ENCODE measurements around the gene BIN1.
A peak's percentile ranks its signal among the peaks of the same experiment; 100 is the strongest.

Gene BIN1

DNA sequence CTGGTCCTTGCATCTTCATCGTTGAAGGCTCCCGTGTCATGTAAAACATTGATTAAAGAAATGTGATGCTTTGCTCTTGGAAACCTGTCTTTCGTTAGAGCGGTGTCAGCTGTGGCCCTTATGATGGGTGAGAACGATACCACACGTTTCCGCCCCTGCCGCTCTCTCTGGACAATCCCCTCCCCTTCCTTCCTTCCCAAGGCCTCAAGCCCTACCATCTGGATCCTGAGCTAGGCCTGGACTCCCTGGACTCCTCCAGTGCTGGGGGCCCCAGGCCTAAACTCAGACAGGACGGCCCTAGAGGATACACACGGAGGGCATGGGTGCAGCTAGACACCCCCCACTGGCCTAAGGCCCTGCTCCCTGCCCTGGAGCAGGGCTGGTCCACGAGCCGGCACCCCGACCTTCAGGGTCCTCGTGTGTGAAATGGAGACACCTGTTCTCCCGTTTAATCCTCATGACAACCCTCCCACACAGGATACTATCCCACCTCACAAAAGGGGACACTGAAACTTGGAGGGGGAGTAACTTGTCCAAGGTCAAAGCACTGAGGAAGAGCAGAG, 13.2 kb downstream of the BIN1 start:
- H3K36me3 ChIP-seq (ENCODE audit: control insufficient read depth in 5 of 5, insufficient read depth in 5 of 5, low read length in 5 of 5): peaks cover 0 to 7% (median 3%) of the 10 kb centered on the region in 5 donors
- H3K9me3 ChIP-seq (ENCODE audit: control insufficient read depth in 5 of 5, low read length in 5 of 5): no peaks in the 10 kb centered on the region
- H3K27ac ChIP-seq (ENCODE audit: low read depth, low read length): peak overlapping the region; percentile 82
- H3K4me3 ChIP-seq (ENCODE audit: low read depth in 1 of 5, low read length in 5 of 5): no peak overlapping the region
- H3K9ac ChIP-seq (ENCODE audit: low read length in 5 of 5): peak overlapping the region in 2 of 5 donors; percentile 48 to 68
- H3K27me3 ChIP-seq (ENCODE audit: control insufficient read depth in 5 of 5, insufficient read depth in 4 of 5, low read length in 5 of 5): no peaks in the 10 kb centered on the region
- peaks cover 7 to 80% (median 47%) of the 10 kb centered on the region in 5 donors for H3K4me1 ChIP-seq (ENCODE audit: control insufficient read depth in 5 of 5, insufficient read depth in 5 of 5, low read length in 5 of 5)

DNA sequence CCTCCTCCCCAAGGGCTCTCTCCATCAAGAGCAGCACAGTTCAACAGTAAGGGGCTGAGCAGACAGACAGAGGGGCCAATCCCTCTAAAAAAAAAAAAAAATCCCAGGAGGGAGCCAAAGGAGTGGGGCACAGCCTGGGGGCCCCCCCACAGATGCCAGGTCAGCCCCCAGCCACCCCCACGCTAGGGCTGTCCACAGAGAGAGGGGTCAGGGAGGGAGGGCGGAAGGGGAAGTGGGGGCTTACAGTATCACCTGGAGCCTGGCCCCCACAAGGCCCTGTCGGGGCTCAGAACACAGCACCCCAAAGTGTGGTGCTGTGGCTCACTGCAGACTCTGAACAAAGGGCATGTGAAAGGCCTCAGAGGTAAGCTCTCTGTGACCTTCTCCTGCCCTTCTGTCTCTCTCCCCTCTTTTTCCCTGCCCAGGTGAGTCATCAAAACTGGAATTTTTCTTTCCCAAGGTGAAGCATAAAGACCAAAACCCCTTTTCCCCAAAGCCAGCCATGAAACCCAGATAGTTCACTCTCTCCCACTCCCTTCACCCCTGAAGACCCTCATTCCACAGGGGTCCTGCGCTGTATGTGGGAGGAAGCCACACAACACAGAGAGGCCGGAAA, 13.9 kb downstream of the BIN1 start:
- H3K36me3 ChIP-seq (ENCODE audit: control insufficient read depth in 5 of 5, insufficient read depth in 5 of 5, low read length in 5 of 5): peaks cover 0 to 7% (median 3%) of the 10 kb centered on the region in 5 donors
- H3K4me3 ChIP-seq (ENCODE audit: low read depth in 1 of 5, low read length in 5 of 5): no peak overlapping the region
- no peaks in the 10 kb centered on the region for H3K9me3 ChIP-seq (ENCODE audit: control insufficient read depth in 5 of 5, low read length in 5 of 5)
- peak overlapping the region; percentile 82 for H3K27ac ChIP-seq (ENCODE audit: low read depth, low read length)
- no peak overlapping the region for H3K9ac ChIP-seq (ENCODE audit: low read length in 5 of 5)
- no peaks in the 10 kb centered on the region for H3K27me3 ChIP-seq (ENCODE audit: control insufficient read depth in 5 of 5, insufficient read depth in 4 of 5, low read length in 5 of 5)
- H3K4me1 ChIP-seq (ENCODE audit: control insufficient read depth in 5 of 5, insufficient read depth in 5 of 5, low read length in 5 of 5): peaks cover 7 to 78% (median 45%) of the 10 kb centered on the region in 5 donors

- Histone ChIP-seq H3K4me3 (ENCODE audit: low read depth in 1 of 5, low read length in 5 of 5) (no peak overlapping the region), H3K27me3 (ENCODE audit: control insufficient read depth in 5 of 5, insufficient read depth in 4 of 5, low read length in 5 of 5) (no peaks in the 10 kb centered on the region), H3K9me3 (ENCODE audit: control insufficient read depth in 5 of 5, low read length in 5 of 5) (no peaks in the 10 kb centered on the region), H3K9ac (ENCODE audit: low read length in 5 of 5) (peak overlapping the region in 1 of 5 donors; percentile 42), H3K27ac (ENCODE audit: low read depth, low read length) (no peak overlapping the region), H3K4me1 (ENCODE audit: control insufficient read depth in 5 of 5, insufficient read depth in 5 of 5, low read length in 5 of 5) (peaks cover 7 to 79% (median 50%) of the 10 kb centered on the region in 5 donors), H3K36me3 (ENCODE audit: control insufficient read depth in 5 of 5, insufficient read depth in 5 of 5, low read length in 5 of 5) (peaks cover 0 to 7% (median 3%) of the 10 kb centered on the region in 5 donors)
These were observed 14.6 kb downstream of the BIN1 start for GRCh38 chr2:127092306-127092705.

GRCh38 chr2:127091886-127092285, 15.1 kb downstream of the BIN1 start:
- peaks cover 7 to 79% (median 51%) of the 10 kb centered on the region in 5 donors for H3K4me1 ChIP-seq (ENCODE audit: control insufficient read depth in 5 of 5, insufficient read depth in 5 of 5, low read length in 5 of 5)

GRCh38 chr2:127091148-127091547, 15.8 kb downstream of the BIN1 start:
- Histone ChIP-seq H3K36me3 (ENCODE audit: control insufficient read depth in 5 of 5, insufficient read depth in 5 of 5, low read length in 5 of 5) (peaks cover 0 to 7% (median 3%) of the 10 kb centered on the region in 5 donors), H3K27me3 (ENCODE audit: control insufficient read depth in 5 of 5, insufficient read depth in 4 of 5, low read length in 5 of 5) (no peaks in the 10 kb centered on the region), H3K4me3 (ENCODE audit: low read depth in 1 of 5, low read length in 5 of 5) (no peak overlapping the region), H3K9ac (ENCODE audit: low read length in 5 of 5) (peak overlapping the region in 1 of 5 donors; percentile 24), H3K27ac (ENCODE audit: low read depth, low read length) (no peak overlapping the region), H3K4me1 (ENCODE audit: control insufficient read depth in 5 of 5, insufficient read depth in 5 of 5, low read length in 5 of 5) (peaks cover 7 to 79% (median 48%) of the 10 kb centered on the region in 5 donors), H3K9me3 (ENCODE audit: control insufficient read depth in 5 of 5, low read length in 5 of 5) (no peaks in the 10 kb centered on the region)

More at GRCh38 chr2:127091886-127092285, 15.1 kb downstream of the BIN1 start:
- Histone ChIP-seq H3K27me3 (ENCODE audit: control insufficient read depth in 5 of 5, insufficient read depth in 4 of 5, low read length in 5 of 5) (no peaks in the 10 kb centered on the region), H3K9me3 (ENCODE audit: control insufficient read depth in 5 of 5, low read length in 5 of 5) (no peaks in the 10 kb centered on the region), H3K4me3 (ENCODE audit: low read depth in 1 of 5, low read length in 5 of 5) (no peak overlapping the region), H3K9ac (ENCODE audit: low read length in 5 of 5) (no peak overlapping the region), H3K27ac (ENCODE audit: low read depth, low read length) (no peak overlapping the region), H3K36me3 (ENCODE audit: control insufficient read depth in 5 of 5, insufficient read depth in 5 of 5, low read length in 5 of 5) (peaks cover 0 to 7% (median 3%) of the 10 kb centered on the region in 5 donors)

- Histone ChIP-seq H3K36me3 (ENCODE audit: control insufficient read depth in 5 of 5, insufficient read depth in 5 of 5, low read length in 5 of 5) (peaks cover 0 to 7% (median 3%) of the 10 kb centered on the region in 5 donors), H3K27ac (ENCODE audit: low read depth, low read length) (no peak overlapping the region), H3K9me3 (ENCODE audit: control insufficient read depth in 5 of 5, low read length in 5 of 5) (no peaks in the 10 kb centered on the region), H3K4me1 (ENCODE audit: control insufficient read depth in 5 of 5, insufficient read depth in 5 of 5, low read length in 5 of 5) (peaks cover 7 to 79% (median 51%) of the 10 kb centered on the region in 5 donors), H3K4me3 (ENCODE audit: low read depth in 1 of 5, low read length in 5 of 5) (no peak overlapping the region), H3K9ac (ENCODE audit: low read length in 5 of 5) (no peak overlapping the region), H3K27me3 (ENCODE audit: control insufficient read depth in 5 of 5, insufficient read depth in 4 of 5, low read length in 5 of 5) (no peaks in the 10 kb centered on the region)
These were observed 16.5 kb downstream of the BIN1 start for GRCh38 chr2:127090281-127091120.

GRCh38 chr2:127089478-127090235, 17.3 kb downstream of the BIN1 start:
- Histone ChIP-seq H3K4me3 (ENCODE audit: low read depth in 1 of 5, low read length in 5 of 5) (no peak overlapping the region), H3K27ac (ENCODE audit: low read depth, low read length) (no peak overlapping the region), H3K9ac (ENCODE audit: low read length in 5 of 5) (no peak overlapping the region)

DNA sequence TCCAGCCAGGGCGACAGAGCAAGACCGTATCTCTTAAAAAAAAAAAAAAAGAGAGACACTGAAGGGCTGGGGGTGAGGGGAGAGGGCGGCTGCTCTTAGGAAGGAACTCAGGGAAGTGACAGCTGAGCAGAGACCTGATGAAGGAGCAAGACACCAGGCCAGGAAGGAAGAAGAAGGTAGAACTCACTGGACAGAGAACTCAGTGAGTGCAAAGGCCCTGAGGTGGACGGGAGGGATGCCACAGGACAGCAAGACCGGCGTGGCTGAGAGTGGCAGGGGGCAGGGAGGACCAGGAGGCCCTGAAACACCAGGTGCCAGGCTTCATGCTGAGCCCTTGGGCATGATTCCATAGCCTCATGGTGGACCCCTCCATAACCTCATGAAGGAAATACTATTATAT, 18.2 kb downstream of the BIN1 start:
- Histone ChIP-seq H3K36me3 (ENCODE audit: control insufficient read depth in 5 of 5, insufficient read depth in 5 of 5, low read length in 5 of 5) (peaks cover 0 to 7% (median 3%) of the 10 kb centered on the region in 5 donors), H3K9me3 (ENCODE audit: control insufficient read depth in 5 of 5, low read length in 5 of 5) (no peaks in the 10 kb centered on the region), H3K27me3 (ENCODE audit: control insufficient read depth in 5 of 5, insufficient read depth in 4 of 5, low read length in 5 of 5) (no peaks in the 10 kb centered on the region), H3K27ac (ENCODE audit: low read depth, low read length) (peak overlapping the region; percentile 94), H3K9ac (ENCODE audit: low read length in 5 of 5) (no peak overlapping the region), H3K4me1 (ENCODE audit: control insufficient read depth in 5 of 5, insufficient read depth in 5 of 5, low read length in 5 of 5) (peaks cover 10 to 79% (median 51%) of the 10 kb centered on the region in 5 donors), H3K4me3 (ENCODE audit: low read depth in 1 of 5, low read length in 5 of 5) (no peak overlapping the region)

More at GRCh38 chr2:127089478-127090235, 17.3 kb downstream of the BIN1 start:
- peaks cover 8 to 79% (median 51%) of the 10 kb centered on the region in 5 donors for H3K4me1 ChIP-seq (ENCODE audit: control insufficient read depth in 5 of 5, insufficient read depth in 5 of 5, low read length in 5 of 5)
- peaks cover 0 to 7% (median 3%) of the 10 kb centered on the region in 5 donors for H3K36me3 ChIP-seq (ENCODE audit: control insufficient read depth in 5 of 5, insufficient read depth in 5 of 5, low read length in 5 of 5)
- no peaks in the 10 kb centered on the region for H3K27me3 ChIP-seq (ENCODE audit: control insufficient read depth in 5 of 5, insufficient read depth in 4 of 5, low read length in 5 of 5)
- H3K9me3 ChIP-seq (ENCODE audit: control insufficient read depth in 5 of 5, low read length in 5 of 5): no peaks in the 10 kb centered on the region

DNA sequence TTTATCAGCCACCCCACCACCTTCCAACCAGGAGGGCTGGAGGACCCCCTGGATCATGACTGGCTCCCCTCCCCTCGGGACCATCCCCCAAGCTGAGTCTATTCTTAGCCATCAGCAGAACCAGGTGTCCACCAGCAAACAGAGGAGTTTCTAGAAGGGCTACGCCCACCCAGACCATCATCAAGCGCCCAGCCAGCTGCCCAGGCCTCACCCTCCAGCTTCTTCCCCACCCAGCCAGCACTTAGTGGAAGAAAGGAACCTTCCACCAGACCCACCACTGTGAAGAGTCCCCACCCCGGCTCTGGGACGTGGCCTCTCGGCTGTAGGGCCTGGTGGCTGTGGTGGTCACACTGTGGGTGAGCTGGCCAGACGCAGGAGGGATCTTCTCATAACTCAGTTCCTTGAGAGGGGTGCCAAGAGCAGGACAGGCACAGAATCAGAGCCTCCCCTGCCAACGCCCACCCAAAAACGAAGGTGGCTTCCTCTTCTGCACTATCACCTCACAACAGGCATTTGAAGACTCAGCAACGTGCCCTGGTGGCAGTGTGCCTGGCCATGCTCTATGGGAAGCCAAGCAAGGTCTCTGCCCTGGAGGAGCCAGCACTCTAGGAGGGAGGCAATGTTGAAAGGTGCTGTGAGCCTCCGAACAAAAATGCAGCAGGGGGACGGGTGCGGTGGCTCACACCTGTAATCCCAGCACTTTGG, 19.0 kb downstream of the BIN1 start:
- Histone ChIP-seq H3K27ac (ENCODE audit: low read depth, low read length) (peak overlapping the region; percentile 94), H3K27me3 (ENCODE audit: control insufficient read depth in 5 of 5, insufficient read depth in 4 of 5, low read length in 5 of 5) (no peaks in the 10 kb centered on the region), H3K9ac (ENCODE audit: low read length in 5 of 5) (peak overlapping the region in 2 of 5 donors; percentile 37 to 47), H3K9me3 (ENCODE audit: control insufficient read depth in 5 of 5, low read length in 5 of 5) (no peaks in the 10 kb centered on the region), H3K36me3 (ENCODE audit: control insufficient read depth in 5 of 5, insufficient read depth in 5 of 5, low read length in 5 of 5) (peaks cover 0 to 7% (median 3%) of the 10 kb centered on the region in 5 donors), H3K4me3 (ENCODE audit: low read depth in 1 of 5, low read length in 5 of 5) (no peak overlapping the region), H3K4me1 (ENCODE audit: control insufficient read depth in 5 of 5, insufficient read depth in 5 of 5, low read length in 5 of 5) (peaks cover 10 to 79% (median 56%) of the 10 kb centered on the region in 5 donors)
